PFSK-1 (cell line): ENCODE measurements around the gene ADAM10.

Experiments used
- FOXP2 ChIP-seq: optimal IDR thresholded peaks from 2 replicates; pipeline ENCODE3; 2011; ENCODE audit warnings: borderline replicate concordance, control low read depth, inconsistent platforms; ENCODE audit not compliant: insufficient read depth; ENCODE audit errors: extremely low read length, extremely low read depth
- POLR2AphosphoS5 ChIP-seq: IDR thresholded peaks from 2 replicates; pipeline ENCODE4 v1.6.1; 2012; ENCODE audit warnings: low read depth, mild to moderate bottlenecking, control low read depth, low read length, moderate library complexity
- REST ChIP-seq, 2 experiments: IDR thresholded peaks; 2 replicates each; pipeline versions ENCODE4 v1.6.1 to v1.8.0; 2011 to 2012; ENCODE audit warnings: low read depth in 2 of 2, low read length in 2 of 2, control low read depth in 1 of 2, inconsistent platforms in 1 of 2, mild to moderate bottlenecking in 1 of 2, moderate library complexity in 1 of 2; ENCODE audit not compliant: insufficient read depth in 1 of 2
- SIN3A ChIP-seq: IDR thresholded peaks from 2 replicates; pipeline ENCODE4 v1.6.1; 2012; ENCODE audit warnings: mild to moderate bottlenecking, low read length, moderate library complexity, borderline replicate concordance; ENCODE audit not compliant: insufficient read depth
- TAF1 ChIP-seq: IDR thresholded peaks from 2 replicates; pipeline ENCODE4 v1.6.1; 2012; ENCODE audit warnings: low read length, control low read depth, borderline replicate concordance; ENCODE audit not compliant: insufficient read depth

Gene ADAM10

GRCh38 chr15:58545307-58546065 is 204.0 kb downstream of the ADAM10 start:
- no peak for TF ChIP-seq SIN3A
- no peak for TF ChIP-seq POLR2AphosphoS5
- TF ChIP-seq REST (IDR thresholded peaks at IDR 0.05; ENCODE audit: insufficient read depth in 1 of 2, low read depth in 2 of 2, low read length in 2 of 2), result no peak
- TF ChIP-seq TAF1, result no peak
- TF ChIP-seq FOXP2, result no peak

- TF ChIP-seq SIN3A (no peak), FOXP2 (no peak), TAF1 (no peak), POLR2AphosphoS5 (no peak), REST (IDR thresholded peaks at IDR 0.05; ENCODE audit: insufficient read depth in 1 of 2, low read depth in 2 of 2, low read length in 2 of 2) (no peak)
Measured at GRCh38 chr15:58544756-58545155, 204.8 kb downstream of the ADAM10 start.

- TF ChIP-seq TAF1 (no peak), POLR2AphosphoS5 (no peak), SIN3A (no peak), FOXP2 (no peak)
Measured at GRCh38 chr15:58543664-58544335, 205.7 kb downstream of the ADAM10 start.

GRCh38 chr15:58541410-58542087 is 208.0 kb downstream of the ADAM10 start:
- TF ChIP-seq POLR2AphosphoS5 (no peak), TAF1 (no peak)

GRCh38 chr15:58539548-58539947 is 210.0 kb downstream of the ADAM10 start:
- TF ChIP-seq FOXP2 (no peak), SIN3A (no peak), POLR2AphosphoS5 (no peak), REST (IDR thresholded peaks at IDR 0.05; ENCODE audit: insufficient read depth in 1 of 2, low read depth in 2 of 2, low read length in 2 of 2) (no peak), TAF1 (no peak)

GRCh38 chr15:58538901-58539300 is 210.6 kb downstream of the ADAM10 start:
- no peak for TF ChIP-seq TAF1
- TF ChIP-seq SIN3A, result no peak
- no peak for TF ChIP-seq REST (IDR thresholded peaks at IDR 0.05; ENCODE audit: insufficient read depth in 1 of 2, low read depth in 2 of 2, low read length in 2 of 2)
- no peak for TF ChIP-seq FOXP2
- no peak for TF ChIP-seq POLR2AphosphoS5
